ENCODE data around the gene TBCK.
"Not testable (repeated sequence)": the region's sequence is repeated elsewhere in the genome, so short reads cannot be mapped to it uniquely, and the experiment has no call there.

The TBCK gene

DNA sequence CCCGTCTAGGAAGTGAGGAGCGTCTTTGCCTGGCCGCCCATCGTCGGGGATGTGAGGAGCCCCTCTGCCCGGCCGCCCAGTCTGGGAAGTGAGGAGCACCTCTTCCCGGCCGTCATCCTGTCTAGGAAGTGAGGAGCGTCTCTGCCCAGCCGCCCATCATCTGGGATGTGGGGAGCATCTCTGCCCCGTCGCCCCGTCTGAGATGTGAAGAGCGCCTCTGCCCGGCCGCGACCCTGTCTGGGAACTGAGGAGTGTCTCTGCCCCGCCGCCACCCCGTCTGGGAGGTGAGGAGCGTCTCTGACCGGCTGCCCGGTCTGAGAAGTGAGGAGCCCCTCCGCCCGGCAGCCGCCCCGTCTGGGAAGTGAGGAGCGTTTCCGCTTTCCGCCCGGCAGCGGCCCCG lies 5.2 kb upstream of the TBCK start:
- not testable (repeated sequence) for DNase-seq

DNA sequence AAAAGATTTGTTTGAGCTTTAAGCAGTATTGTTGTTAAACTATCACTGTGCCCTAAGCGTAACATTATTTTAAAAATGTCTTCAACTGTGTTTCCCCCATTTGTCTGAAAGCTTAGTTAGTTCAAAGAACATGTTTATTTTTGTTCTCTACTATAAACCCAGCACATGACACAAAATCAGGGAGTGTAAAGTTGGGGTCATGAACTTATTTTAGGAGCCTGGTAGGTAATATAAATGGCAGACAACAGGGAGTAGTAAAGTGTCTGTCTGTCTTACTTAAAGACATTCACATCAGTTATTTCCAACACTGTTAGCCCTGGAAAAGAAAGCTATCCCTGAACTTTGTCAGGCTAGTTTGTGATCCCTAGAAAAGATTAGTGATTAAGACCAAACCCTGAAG lies 4.2 kb upstream of the TBCK start:
- no peak for DNase-seq

DNA sequence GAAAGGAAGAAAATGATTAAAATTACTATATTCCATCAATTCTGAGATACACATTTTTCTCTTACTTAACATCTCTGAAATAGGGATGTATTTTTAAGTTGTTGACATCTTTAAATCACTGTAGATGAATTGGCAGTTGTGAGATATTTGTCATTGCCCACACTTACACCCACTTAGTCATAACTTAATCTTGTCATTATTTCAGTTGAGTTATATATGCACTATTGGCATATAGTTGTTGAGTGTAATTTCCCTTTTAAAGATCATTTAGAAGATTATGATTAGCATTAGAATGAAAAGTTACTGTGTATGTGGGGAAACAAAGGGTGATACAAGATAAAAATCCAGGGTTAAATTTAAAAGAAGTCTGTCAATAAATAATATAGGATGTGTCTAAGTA lies 2.5 kb upstream of the TBCK start:
- peak in 1 of 2 donors; percentile 10 for DNase-seq

DNA sequence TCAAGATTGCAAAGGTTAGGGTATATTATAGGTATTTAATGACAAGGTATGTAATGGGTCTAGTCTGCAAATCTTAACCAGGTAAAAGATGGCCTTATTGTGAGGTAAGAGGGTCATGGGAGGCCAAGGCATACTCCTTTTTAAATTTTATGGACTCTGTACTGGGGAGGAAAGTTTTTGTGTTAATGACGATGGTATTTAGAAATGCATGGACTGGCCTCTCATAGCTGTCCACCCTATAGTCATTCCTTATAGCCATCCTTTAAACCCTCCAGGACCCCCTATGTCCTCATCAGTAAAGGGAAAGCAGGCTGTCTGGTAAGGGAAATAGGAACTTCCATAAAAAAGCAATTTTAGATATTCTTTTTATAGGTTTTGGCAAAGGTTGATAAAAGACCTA lies 1.8 kb upstream of the TBCK start:
- no peak for DNase-seq

DNA sequence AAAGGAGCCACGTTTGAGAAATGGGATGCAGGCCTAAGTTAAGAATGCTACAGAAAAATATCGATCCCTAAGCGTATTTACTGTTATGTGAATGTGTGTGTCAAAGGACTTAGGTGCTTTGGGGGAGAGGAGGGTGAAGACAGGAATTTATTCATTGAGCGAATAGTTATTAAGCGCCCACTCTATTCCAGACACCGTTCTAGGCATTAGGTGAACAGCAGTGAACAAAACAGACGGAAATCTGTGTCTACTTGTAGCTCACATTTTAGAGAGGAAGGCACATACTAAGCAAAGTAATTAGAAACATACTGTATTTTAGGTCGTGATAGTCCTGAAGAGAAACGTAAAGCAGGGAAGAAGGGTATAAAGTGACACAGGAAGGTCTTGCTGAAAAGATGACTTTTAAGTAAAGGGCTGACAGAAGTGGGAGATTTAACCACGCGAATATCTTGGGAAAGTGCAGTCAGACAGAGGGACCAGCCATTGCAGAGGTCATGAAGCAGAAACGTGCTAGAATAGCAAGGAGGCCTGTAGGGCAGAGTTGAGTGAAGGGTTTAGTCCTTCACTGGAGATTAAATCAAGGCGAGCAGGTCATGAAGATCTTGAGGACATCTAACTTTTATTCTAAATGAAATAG lies 882 bp upstream of the TBCK start:
- DNase-seq: peak in 1 of 2 donors; percentile 3

DNA sequence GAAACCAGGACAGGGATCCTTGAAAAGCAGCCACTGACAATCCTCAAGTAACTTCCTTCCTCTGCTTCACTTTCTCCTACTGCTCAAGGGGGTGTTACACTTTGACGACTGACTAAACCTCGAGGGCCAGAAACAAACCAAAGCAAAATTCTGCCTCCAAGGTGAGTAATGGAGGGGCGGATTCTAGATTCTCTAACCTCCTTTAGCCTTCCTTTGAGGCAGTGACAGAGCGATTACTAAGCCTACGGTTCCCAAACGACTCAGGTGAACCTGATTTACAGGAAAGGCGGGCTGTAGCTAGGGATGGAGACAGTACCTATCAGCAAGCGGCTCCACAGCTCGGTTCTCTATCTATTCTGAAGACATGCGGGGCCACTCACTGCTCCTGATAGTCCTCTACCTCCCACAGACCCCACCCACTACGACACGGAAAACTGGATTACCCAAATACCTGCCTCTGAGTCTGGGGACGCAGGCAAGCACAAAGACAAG lies 487 bp downstream of the TBCK start:
- DNase-seq: peak; percentile 30 to 35

DNA sequence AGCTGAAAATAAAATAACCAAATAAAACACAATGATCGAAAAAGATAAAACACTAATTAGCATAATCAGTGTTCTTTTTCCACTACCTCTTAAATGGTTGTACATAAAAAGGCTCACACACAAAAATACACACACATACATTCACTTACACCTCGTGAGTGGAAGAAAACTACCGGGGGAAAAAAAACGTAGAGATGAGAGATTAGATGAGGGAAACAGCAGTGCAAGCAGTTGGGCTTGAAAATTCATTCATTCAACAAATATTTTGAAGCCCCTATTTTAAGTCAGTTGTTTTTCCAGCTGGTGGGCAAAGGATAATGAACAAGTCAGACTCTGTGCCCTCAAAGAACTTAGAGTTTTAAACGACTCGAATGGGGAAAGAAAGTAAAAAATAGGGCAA lies 1.0 kb downstream of the TBCK start:
- no peak for DNase-seq

DNA sequence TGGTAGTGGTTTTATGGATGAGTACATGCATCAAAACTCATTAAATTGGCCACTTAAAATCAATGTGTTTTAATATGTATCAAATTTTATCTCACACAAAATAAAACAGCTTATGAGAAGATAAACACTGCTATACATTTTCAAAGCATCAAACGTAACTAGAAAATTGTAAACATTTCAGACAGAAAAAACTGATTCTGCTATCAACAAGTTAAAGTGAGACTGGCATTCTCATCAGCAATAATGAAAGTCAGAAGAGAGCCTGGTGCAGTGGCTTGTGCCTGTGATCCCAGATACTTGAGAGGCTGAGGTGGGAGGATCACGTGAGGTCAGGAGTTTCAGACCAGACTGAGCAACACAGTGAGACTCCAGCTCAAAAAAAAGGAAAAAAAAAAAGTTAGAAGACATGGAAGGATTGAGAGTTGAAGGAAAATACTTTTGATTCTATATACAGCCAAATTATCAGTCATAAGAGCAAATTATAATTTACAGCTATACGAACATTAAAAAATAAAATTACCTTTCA lies 2.9 kb downstream of the TBCK start:
- DNase-seq: no peak

DNA sequence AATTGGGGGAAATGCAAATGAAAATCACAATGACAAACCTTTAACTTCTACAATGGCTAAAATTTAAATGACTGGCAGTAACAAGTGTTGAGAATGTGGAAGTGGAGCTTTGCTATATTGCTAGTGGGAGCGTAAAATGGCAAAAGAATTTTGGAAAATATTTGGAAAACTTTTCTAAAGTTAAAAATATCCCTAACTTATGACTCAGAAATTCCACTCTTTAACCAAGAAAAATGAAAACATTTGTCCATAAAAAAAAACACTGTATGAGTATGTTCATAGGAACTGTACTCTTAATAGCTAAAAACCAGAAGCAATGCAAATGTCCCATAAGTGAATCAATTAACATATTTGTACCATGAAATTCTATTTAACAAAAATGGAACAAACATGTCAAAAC lies 3.6 kb downstream of the TBCK start:
- DNase-seq: no peak

DNA sequence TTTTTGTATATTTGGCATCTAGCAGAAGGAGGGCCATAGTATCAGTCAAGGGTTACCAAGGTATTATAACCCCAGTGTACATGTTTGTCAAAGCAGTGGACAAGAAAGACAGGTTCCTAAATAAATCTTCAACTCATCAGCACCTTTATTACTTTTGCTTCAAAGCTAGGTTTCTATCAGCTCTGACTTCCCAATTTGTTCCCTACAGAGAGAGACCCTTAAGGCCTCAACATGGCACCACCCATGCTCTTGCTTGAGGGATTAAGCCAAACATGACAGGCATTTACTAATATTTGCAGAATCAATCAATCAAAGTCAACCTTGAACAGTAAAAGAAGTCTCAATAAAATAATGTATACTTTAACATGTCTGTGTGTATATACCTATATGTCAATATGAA lies 9.4 kb downstream of the TBCK start:
- DNase-seq: no peak

DNA sequence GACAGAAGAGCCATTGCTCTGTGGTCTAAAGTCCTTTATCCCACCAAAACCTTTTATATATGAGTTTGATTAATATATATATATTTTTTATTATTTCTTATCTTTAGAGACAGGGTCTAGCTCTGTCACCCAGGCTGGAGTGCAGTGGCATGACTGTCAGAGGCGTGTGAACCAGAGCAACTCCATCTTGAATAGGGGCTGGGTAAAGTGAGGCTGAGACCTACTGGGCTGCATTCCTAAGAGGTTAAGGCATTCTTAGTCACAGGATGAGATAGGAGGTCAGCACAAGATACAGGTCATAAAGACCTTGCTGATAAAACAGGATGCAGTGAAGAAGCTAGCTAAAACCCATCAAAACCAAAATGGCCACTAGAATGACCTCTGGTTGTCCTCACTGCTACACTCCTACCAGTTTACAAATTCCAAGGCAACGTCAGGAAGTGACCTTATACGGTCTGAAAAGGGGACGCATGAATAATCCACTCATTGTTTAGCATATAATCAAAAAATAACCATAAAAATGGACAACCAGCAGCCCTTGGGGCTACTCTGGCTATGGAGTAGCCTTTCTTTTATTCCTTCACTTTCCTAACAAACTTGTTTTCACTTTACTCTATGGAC lies 10.5 kb downstream of the TBCK start:
- no peak for DNase-seq

DNA sequence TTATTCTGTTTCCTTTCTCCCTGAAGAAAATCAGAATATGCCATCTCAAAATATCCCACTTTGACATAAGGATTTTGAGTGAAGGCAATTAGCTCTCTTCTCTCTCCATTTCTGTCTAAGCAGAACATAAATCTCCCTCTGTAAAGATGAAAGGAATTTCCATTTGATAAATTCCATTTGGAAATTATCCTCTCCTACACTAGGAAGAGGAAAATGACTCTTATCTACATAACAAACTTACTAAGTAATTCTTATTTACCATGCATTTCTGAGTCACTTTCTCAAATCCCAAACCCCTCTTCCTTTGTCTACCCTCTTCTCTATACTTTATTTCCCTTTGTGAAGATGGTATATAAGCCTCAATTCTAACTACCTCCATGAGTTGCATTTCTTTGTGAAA lies 11.4 kb downstream of the TBCK start:
- DNase-seq: no peak

DNA sequence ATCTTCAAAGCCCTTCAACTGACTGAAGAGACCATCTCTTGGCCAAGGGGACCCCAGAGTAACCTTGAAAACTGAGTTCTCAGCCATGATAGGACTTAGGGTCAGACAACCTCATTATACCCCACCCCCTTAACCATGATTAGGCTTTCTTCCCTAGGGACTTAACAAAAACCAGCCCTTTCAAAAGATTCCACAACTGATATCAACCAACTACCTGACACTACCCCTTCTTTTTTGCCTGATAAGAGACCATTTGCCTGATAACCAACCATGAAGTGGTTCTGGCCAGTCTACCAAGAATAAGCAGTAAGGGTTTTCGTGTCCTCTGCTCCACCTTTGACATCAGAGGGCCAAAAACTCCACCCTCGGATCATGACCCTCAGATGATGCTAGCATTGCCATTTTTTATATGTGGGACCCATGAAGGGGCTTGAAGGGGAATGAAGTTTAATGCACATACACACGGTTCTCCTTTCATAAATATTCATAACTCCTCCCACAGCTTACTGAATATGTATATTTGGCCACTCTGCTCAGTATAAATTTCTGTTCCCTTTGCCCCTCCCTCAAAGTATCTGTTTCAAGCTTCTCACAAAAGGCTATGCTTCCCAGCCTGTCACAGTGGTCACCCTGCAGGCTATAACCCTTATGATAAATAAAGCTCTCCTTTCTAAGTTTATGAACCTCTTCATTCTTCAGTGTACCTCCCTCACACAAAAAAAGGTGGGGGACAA lies 12.3 kb downstream of the TBCK start:
- no peak for DNase-seq

DNA sequence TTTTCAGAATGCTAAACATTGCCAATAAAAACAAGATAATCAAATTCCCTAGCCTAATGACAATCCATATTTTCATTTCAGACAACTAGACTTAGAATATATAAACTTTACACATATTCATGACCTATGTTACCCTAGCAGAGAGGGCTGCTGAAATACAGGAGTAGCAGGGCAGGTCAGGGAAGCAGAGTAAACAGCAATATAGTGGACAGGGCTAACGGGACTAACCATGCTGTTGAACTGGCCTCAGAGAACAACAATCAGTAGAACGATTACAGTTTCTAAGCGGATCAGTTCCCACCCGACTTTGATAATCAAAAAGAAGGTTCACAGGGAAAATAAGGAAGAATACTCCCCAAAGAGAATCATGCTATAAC lies 14.0 kb downstream of the TBCK start:
- DNase-seq: no peak

DNA sequence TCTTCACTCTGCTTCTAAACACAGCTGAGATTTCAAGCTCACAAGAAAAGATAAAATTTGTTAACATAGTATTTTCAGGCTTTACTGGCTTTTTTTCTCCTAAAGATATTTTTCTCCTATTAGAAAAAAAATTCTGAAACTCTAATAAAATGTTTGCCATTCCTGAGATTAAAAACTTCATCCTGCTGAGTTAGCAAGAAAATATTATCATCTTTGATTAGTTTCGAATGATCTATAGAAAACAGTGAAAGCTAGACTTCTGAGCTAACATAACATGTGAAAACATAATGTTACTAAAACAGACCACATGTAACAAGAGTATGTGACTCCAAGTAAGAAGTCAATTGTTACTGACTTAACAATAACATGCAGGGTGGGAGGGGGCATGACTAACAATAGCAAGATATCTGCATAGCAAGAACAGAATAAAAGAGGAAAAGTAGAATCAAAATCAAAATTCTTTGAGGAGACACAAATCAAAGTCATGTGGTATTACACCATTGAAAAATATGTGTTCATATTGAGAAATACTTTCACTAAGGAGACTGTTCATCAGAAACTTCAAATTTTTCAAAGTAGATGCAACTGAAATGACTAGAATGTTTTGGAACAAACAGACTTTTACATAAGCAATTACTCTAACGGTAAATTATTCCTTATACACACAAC lies 14.5 kb downstream of the TBCK start:
- DNase-seq: no peak

DNA sequence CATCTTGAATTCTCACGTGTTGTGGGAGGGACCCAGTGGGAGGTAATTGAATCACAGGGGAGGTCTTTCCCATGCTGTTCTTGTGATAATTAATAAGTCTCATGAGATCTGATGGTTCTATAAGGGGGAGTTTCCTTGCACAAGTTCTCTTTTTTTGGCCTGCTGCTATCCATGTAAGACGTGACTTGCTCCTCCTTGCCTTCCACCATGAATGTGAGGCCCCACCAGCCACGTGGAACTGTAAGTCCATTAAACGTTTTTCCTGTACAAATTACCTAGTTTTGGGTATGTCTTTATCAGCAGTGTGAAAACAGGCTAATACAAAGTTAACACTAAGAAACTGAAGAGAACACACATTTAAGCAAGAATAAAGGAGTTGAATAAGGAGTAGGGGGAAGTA lies 16.0 kb downstream of the TBCK start:
- peak in 1 of 2 donors; percentile 4 for DNase-seq

DNA sequence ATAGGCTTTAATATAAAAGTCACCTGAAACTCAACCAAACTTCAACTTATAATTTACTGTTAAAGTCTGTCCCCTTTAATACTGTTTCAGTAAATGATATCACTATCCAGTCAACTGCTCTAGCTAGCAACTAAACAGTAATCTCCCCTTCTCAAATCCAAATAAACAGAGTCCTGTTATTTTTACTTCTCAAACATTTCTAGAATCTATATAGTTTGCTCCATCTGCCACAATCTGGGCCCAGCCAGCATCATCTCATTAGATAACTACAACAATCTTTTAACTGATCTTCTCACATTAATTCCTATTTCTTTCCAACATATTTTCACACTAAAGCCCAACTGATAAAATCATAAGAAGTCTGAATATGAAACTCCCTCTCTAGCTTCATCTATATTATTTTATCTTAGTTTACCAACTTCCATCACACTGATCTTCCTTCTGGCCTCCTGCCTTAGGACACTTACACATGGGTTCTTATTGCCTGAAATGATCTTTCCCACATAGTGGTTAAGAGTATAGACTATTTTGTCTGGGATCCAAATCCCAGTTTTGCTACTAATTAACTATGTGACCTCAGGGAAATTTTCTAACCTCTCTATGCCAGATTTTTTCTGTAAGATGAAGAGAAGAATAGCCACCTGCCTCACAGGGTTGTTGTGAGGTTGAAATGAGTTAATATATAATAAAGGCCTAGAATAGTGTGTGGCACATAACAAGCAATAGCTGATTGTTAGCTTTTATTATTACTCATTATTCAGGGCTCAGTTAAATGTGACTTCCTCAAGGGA lies 18.6 kb downstream of the TBCK start:
- no peak for DNase-seq

DNA sequence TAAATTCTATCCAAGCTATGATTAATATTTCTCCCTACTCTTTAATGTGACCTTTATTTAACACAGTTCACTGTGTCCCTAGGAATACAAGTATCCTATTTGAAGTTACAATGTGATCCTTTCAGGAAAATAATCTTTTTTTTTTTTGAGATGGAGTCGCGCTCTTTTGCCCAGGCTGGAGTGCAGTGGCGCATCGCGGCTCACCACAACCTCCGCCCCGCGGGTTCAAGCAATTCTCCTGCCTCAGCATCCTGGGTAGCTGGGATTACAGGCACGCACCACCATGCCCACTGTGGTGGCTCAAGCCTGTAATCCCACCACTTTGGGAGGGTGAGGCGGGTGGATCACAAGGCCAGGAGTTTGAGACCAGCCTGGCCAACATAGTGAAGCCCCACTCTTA lies 21.9 kb downstream of the TBCK start:
- no peak for DNase-seq

DNA sequence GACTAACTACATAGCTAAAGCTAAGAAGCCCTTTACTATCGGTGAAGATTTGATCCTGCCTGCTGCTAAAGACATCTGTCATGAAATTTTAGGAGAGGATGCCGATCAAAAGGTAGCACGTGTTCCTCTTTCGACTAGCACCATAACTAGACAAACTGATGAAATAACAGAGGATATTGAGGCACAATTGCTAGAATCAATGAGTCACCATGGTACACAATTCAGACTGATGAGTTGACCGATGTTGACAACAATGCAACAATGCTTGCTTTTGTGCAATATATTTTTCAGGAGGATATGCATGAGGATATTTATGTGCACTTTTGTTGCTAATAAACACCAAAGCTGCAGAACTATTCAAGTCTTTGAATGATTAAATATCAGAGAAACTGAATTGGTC lies 24.3 kb downstream of the TBCK start:
- no peak for DNase-seq

DNA sequence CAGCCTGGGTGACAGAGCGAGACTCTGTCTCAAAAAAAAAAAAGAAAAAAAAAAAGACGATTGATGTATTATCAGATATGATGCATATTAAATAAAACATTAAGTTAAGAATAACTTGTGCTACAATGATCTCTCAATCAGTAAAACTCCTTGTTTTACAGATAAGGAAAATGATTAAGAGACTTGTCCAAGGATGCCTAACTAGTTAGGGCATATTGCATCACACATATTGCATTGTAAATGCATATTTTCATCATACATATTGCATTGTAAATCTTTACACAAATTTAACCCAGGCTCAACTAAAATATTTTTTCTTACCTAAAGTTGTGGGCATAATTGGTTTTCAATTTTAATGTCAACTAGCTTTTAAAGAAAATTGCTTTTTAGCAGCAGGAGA lies 26.3 kb downstream of the TBCK start:
- DNase-seq: no peak

DNA sequence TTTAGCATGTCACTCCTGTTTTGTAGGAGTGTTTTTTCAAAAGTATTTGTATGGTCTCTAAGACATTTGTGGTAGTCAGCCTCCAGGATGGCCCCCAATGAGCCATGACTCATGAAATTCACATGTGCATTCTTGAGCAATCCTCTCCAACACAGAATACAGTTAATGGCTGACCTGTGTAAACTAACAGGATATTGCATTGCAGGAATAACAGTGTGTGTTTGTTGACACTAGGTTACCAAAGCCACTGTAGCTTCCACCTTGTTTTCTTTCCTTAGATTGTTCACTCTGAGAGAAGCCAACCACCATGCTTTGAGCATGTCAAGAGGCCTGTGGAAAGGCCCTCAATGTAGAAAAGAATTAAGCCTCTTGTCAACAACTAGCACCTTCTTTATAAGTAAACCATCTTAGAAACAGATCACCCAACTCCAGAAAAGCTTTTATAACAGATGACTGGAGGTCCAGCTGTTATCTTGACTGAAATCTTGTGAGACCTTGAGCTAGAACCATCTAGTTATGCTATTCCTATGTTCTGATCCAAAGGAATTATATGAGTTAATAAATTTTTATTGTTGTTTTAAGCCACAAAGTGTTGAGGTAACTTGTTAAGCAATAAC lies 28.5 kb downstream of the TBCK start:
- DNase-seq: peak; percentile 9 to 11

DNA sequence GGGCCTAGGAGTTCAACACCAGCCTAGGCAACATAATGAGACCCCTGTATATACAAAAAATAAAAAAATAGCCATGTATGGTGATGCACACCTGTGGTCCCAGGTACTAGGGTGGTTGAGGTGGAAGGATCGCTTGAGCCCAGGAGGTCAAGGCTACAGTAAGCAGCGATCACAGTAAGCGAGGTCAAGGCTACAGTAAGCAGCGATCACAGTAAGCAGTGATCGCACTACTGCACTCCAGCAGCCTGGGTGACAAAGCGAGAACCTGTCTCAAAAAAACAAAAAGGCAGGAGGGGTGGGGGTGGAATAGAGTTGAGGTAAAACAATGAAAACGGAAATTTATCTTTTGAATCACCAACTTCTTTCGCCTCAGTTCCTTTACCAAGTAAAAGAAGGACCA lies 29.4 kb downstream of the TBCK start:
- no peak for DNase-seq

All from inflammatory macrophage treated with lipopolysaccharide for 1 hour (primary cell).